ENCODE results near the gene ADGRD1.

The ADGRD1 gene

GRCh38 chr12:131135786-131136538 is 182.3 kb downstream of the ADGRD1 start:
- no peak for DNase-seq (ENCODE audit: low read depth, low spot score)

DNA sequence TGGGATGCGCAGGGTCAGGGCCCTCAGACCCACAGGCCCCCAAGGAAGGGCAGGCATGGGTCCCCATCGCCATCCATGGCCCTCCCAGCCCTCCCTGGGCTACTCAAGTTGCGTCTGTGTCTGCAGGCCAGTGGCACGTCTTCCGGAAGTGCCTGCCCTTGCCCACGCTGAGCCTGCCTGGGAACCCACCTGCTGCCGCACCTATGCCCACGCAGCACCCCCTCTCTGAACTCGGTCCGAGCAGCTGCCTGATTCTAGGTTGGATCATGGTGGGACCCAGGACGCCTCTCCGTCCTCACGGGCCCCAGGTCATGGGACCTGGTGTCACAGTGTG is 182.8 kb downstream of the ADGRD1 start:
- DNase-seq (ENCODE audit: low read depth, low spot score) = no peak

- DNase-seq (ENCODE audit: low read depth, low spot score) = no peak
Observed at GRCh38 chr12:131137009-131137835, 183.5 kb downstream of the ADGRD1 start.

DNA sequence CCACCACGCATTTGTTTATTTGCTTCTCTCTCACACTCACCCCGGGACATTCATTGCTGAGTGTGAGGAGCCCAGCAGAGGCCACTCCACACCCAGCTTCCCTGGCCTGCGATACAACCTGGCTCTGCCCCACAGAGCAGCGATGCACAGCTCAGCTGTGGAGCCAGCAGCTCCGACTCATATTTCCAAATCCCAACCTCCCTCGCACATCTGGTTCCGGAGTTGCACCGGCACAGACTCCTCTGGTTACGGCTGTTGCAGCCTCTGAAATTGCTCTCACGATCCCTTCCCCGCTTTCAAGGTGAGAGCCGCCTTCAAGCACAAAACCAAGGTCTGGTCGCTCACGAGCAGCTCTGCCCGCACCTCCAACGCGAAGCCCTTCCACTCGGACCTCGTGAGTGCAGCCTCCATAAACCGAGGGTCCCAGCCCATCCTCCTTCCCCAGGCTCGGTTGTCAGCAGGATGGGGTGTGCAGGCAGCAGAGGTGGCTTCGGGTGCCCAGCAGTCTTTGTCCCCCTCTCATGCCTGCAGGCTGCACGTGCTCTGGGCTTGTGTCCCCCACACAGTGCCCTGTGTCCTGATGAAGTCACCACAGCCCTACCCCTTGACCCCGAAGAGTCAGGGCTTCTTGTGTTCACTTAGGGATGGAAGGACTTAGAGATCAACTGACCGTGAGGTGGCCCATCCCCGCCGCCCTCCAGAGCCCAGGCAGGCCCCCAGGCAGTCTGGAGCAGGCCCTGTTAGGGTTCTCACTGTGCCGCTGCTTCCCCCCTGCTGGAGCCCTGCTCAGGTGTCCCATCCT is 184.3 kb downstream of the ADGRD1 start:
- no peak for DNase-seq (ENCODE audit: low read depth, low spot score)

DNA sequence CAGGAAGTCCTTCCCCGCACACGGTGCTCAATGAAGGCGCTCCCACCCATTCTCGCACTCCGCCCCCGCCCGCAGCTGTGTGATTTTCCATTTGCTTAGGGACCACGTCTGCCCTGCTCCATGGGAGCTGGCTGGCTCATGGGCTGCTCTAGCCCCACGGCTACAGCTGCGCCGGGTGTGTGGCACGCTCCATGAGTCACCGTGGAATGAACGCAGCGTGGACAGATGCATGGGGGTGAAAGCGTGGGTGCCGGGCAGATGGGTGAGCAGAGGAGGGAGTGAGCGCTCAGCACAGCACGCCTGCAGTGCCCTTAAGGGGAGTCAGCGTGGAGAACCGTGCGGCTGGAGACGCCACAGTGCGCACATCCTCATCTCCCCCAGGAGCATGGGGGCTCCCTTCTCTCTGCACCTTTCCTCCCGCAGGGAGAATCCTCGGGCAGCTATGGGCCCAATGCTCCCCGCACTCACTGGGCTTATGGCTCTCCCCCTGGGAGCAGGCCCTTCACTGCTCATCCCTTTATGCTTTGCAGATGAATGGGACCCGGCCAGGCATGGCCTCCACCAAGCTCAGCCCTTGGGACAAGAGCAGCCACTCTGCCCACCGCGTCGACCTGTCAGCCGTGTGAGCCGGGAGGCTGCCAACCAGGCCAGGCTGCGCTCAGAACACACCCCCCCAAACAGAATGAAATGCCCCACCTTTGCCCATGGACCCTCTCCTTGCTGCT is 185.1 kb downstream of the ADGRD1 start:
- no peak for DNase-seq (ENCODE audit: low read depth, low spot score)

- DNase-seq (ENCODE audit: low read depth, low spot score) = no peak
Observed at GRCh38 chr12:131139363-131140068, 185.8 kb downstream of the ADGRD1 start.

GRCh38 chr12:131140069-131140435 is 186.3 kb downstream of the ADGRD1 start:
- no peak for DNase-seq (ENCODE audit: low read depth, low spot score)

GRCh38 chr12:131140697-131141096 is 187.0 kb downstream of the ADGRD1 start:
- no peak for DNase-seq (ENCODE audit: low read depth, low spot score)

DNA sequence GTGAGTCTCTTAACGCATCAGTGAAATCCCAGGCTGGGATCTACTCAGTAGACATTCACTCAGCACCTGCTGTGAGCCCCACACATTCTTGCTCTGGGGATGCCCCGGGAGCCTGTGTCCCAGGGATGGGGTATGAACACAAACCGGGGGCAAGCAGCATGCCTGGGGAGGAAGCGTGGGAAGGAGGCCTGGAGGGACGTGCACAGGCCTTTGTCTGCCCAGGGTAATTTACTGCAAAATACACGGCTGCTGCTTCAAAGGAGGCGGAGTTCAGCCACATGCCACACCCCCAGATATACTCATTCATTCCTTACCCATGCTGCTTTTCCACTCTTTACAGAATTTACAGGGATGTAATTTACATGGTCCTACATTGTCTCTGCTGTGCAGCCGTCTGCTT is 187.8 kb downstream of the ADGRD1 start:
- no peak for DNase-seq (ENCODE audit: low read depth, low spot score)

GRCh38 chr12:131142891-131143657 is 189.4 kb downstream of the ADGRD1 start:
- no peak for DNase-seq (ENCODE audit: low read depth, low spot score)

- DNase-seq (ENCODE audit: low read depth, low spot score) = no peak
Observed at GRCh38 chr12:131146173-131146675, 192.5 kb downstream of the ADGRD1 start.

GRCh38 chr12:131147293-131147692 is 193.6 kb downstream of the ADGRD1 start:
- no peak for DNase-seq (ENCODE audit: low read depth, low spot score)

GRCh38 chr12:131147894-131148293 is 194.2 kb downstream of the ADGRD1 start:
- no peak for DNase-seq (ENCODE audit: low read depth, low spot score)

DNA sequence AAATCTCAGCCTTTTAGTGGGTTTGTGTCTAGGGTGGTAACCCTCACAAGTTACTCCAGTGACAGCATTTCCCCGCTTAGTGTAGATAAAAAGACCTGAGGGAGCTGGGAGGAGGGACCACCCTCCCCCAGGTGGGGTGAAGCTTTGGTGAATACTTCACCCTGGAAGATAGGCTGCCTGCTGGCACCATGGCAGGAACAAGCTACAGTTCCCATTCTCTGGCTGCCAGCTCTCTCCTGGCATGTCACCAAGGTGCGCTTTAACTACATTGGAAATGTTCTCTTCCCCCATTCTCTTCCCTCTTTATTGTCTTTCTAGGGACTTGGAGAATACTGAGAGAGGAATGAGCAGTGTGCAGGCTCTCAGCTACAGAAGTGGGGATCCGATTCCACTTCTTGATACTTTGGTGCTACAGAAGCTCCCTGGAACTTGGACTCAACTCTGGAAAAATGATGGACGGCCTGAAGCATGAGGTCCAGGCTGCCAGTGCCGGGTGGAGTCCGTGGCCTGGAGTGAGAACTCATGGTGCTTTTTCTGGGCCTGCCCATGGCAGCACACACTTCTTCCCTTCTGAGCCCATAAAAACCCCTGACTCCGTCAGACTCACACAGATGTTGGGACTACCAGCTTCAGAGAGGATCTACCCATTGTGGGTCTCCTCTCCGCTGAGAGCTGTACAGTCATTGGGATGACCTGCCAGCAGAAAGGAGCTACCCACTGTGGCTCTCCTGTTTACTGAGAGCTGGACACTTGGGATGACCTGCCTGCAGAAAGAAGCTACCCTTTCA is 198.0 kb downstream of the ADGRD1 start:
- no peak for DNase-seq (ENCODE audit: low read depth, low spot score)

DNA sequence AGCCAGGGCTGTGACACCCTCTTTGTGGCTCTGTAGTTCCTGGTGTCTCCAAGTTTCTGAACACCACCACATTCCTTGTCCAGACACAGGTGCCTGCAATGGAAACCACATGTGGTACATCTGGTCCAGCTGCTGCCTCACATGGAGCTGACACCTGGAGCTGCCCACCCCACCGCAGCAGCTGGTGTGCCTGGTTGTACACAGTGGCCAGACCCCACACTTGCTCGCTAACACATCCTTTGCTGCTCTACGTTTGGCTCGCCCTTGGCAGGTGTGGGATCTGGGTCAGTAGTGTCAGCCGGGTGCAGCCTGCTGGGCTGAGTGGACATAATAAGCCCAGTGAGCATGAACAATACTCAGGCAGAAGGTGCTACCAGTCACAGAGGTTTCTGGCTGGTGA is 198.9 kb downstream of the ADGRD1 start:
- DNase-seq (ENCODE audit: low read depth, low spot score) = no peak

- DNase-seq (ENCODE audit: low read depth, low spot score) = no peak
Observed at GRCh38 chr12:131153016-131153415, 199.3 kb downstream of the ADGRD1 start.

- no peak for DNase-seq (ENCODE audit: low read depth, low spot score)
Observed at GRCh38 chr12:131153956-131154355, 200.2 kb downstream of the ADGRD1 start.

DNA sequence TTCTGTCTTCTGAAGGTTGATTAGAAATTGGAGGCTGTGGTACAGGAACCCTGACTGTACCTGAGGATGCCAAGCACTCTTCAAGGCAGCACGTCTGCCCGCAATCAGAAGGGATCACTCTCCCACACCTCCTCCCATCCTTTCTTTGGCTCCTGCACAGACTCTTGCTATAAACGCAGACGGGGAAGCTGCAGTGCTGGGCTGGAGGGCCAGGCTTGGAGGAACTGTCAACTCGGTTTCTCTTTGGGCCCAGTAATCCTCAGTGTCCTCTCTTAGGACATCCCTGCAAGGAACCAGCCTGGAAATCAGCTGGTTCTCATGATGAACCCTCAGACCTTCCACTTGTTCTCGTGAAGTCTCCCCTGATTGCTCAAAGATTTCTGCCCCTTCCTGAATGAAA is 201.4 kb downstream of the ADGRD1 start:
- no peak for DNase-seq (ENCODE audit: low read depth, low spot score)

GRCh38 chr12:131157743-131158142 is 204.0 kb downstream of the ADGRD1 start:
- DNase-seq (ENCODE audit: low read depth, low spot score) = no peak

Data from activated naive CD8-positive, alpha-beta T cell treated with anti-CD3 and anti-CD28 coated beads, Interleukin-2, amount 50 U/mL, for 16 hours (primary cell).